Vagina (tissue), 2 donors: ENCODE measurements around the gene ANKRD36B.
"Not testable (repeated sequence)": the region's sequence is repeated elsewhere in the genome, so short reads cannot be mapped to it uniquely, and the experiment has no call there.

ENCODE experiments used
- CTCF ChIP-seq, 3 experiments: fragments of 450-650 bp in 2 of 3; fragments of 200-600 bp in 1 of 3; sonication (generic) in 1 of 3; IDR thresholded peaks; one replicate each; pipeline ENCODE4 v1.5.1; 2017 to 2019; ENCODE audit warnings: antibody characterized with exemption in 3 of 3, mild to moderate bottlenecking in 2 of 3, moderate library complexity in 2 of 3
- POLR2A ChIP-seq, 2 donors: fragments of 450-650 bp; IDR thresholded peaks; one replicate each; pipeline ENCODE4 v1.6.1; 2017; ENCODE audit warnings: antibody characterized with exemption in 2 of 2, mild to moderate bottlenecking in 2 of 2, moderate library complexity in 2 of 2
- POLR2AphosphoS5 ChIP-seq, 2 donors: sonication (generic); formaldehyde crosslinking; IDR thresholded peaks; one replicate each; pipeline ENCODE4 v1.9.0; 2017; ENCODE audit warnings: antibody characterized with exemption in 2 of 2, mild to moderate bottlenecking in 2 of 2, low read depth in 1 of 2; ENCODE audit not compliant: insufficient read depth in 1 of 2

GRCh38 chr2:97620492-97620891, 30.8 kb upstream of the ANKRD36B start:
- not testable (repeated sequence) for TF ChIP-seq CTCF (IDR thresholded peaks at IDR 0.05); POLR2A (IDR thresholded peaks at IDR 0.05); POLR2AphosphoS5 (IDR thresholded peaks at IDR 0.05; ENCODE audit: insufficient read depth in 1 of 2, low read depth in 1 of 2)
